T-cell (primary cell): Measurements from ENCODE around the gene AHRR. TPM values are rescaled to one million over a fixed set of nuclear protein-coding genes. Genes with fewer than 3 reads are reported as not detected.

ENCODE experiments used
- ATAC-seq, 4 experiments: fragments of 200-7000 bp in 3 of 4; fragments of 150-1000 bp in 1 of 4; cut with Tn5 transposase; replicated peaks in 1 of 4; 1 replicate in 3 of 4; 2 replicates in 1 of 4; pipeline ENCODE4 v1.10.0; 2021; ENCODE audit warnings: moderate library complexity in 3 of 4, mild to moderate bottlenecking in 2 of 4, moderate number of reproducible peaks in 1 of 4
- CTCF ChIA-PET, 2 donors: fragments of 300-600 bp; sonication (Branson Sonifier 250); formaldehyde crosslinking; loops; one replicate each; lab custom pipeline; 2022; ENCODE audit warnings: antibody characterized with exemption in 2 of 2; lab: Charles Lee
- POLR2A ChIA-PET, 2 donors: fragments of 300-600 bp; sonication (Branson Sonifier 250); formaldehyde crosslinking; loops; one replicate each; lab custom pipeline; 2022; ENCODE audit warnings: antibody characterized with exemption in 2 of 2; lab: Charles Lee
- DNase-seq, 35 experiments: peaks; one replicate each; pipeline versions ENCODE4 v3.0.0 to v3.0.0-alpha.2; 2013 to 2023
- H3K27ac ChIP-seq: one replicate; pipeline ENCODE4 v1.5.1; 2013; ENCODE audit warnings: low read length
- H3K27me3 ChIP-seq, 2 experiments: replicated peaks in 1 of 2; 1 replicate in 1 of 2; 2 replicates in 1 of 2; pipeline versions ENCODE4 v1.6.1 to v1.7.0; 2013; ENCODE audit warnings: low read length in 1 of 2, mixed read lengths in 1 of 2; ENCODE audit not compliant: control insufficient read depth in 2 of 2, insufficient read depth in 2 of 2; ENCODE audit errors: extremely low read depth in 1 of 2
- H3K36me3 ChIP-seq, 2 donors: 1 replicate in 1 of 2; 2 replicates in 1 of 2; pipeline versions ENCODE4 v1.6.1 to v1.7.0; 2013; ENCODE audit warnings: low read length in 1 of 2; ENCODE audit not compliant: control insufficient read depth in 2 of 2, insufficient read depth in 1 of 2; ENCODE audit errors: extremely low read depth in 1 of 2
- H3K4me1 ChIP-seq, 2 experiments: 1 replicate in 1 of 2; 2 replicates in 1 of 2; pipeline versions ENCODE4 v1.6.1 to v1.7.0; 2013; ENCODE audit warnings: low read length in 2 of 2, mixed read lengths in 1 of 2; ENCODE audit not compliant: insufficient read depth in 2 of 2, control insufficient read depth in 1 of 2; ENCODE audit errors: extremely low read depth in 1 of 2
- H3K4me3 ChIP-seq, 2 donors: 1 replicate in 1 of 2; 2 replicates in 1 of 2; pipeline versions ENCODE4 v1.5.1 to v1.7.0; 2013; ENCODE audit warnings: mild to moderate bottlenecking in 2 of 2, low read length in 1 of 2, moderate library complexity in 1 of 2; ENCODE audit not compliant: control insufficient read depth in 1 of 2; ENCODE audit errors: extremely low read depth in 1 of 2
- H3K9me3 ChIP-seq: 2 replicates; pipeline ENCODE4 v1.7.0; 2013
- H3K27ac Mint-ChIP-seq, 2 donors: one replicate each; pipeline ENCODE4 v1.8.0; 2020 to 2021; ENCODE audit warnings: mild to moderate bottlenecking in 2 of 2, mixed read lengths in 2 of 2
- H3K27me3 Mint-ChIP-seq, 2 donors: one replicate each; pipeline ENCODE4 v1.8.0; 2021 to 2022; ENCODE audit warnings: mixed read lengths in 2 of 2
- H3K36me3 Mint-ChIP-seq: one replicate; pipeline ENCODE4 v1.8.0; 2021; ENCODE audit warnings: mixed read lengths
- H3K4me1 Mint-ChIP-seq, 3 donors: one replicate each; pipeline ENCODE4 v1.8.0; 2020 to 2022; ENCODE audit warnings: mixed read lengths in 3 of 3, mild to moderate bottlenecking in 1 of 3
- H3K4me3 Mint-ChIP-seq, 3 donors: one replicate each; pipeline ENCODE4 v1.8.0; 2020 to 2022; ENCODE audit warnings: mild to moderate bottlenecking in 3 of 3, mixed read lengths in 3 of 3, moderate library complexity in 3 of 3
- H3K9me3 Mint-ChIP-seq, 3 donors: one replicate each; pipeline ENCODE4 v1.8.0; 2020 to 2022; ENCODE audit warnings: mixed read lengths in 3 of 3
- WGBS: methylation state at CpG from one replicate; pipeline ENCODE4 v1.1.5; 2013; ENCODE audit warnings: missing lambda C conversion rate; ENCODE audit not compliant: insufficient coverage; 5-methylcytosine and 5-hydroxymethylcytosine counted together
- total RNA-seq, 35 experiments: library from RNA in 6 of 35; stranded (reverse) in 6 of 35; fragments of 120-200 nt in 1 of 35; gene quantifications; one replicate each; pipeline versions ENCODE4 v1.2.1 to v1.2.4 and lab custom pipeline; 2013 to 2026

AHRR gene
- total RNA-seq, 5 donors from 2014 or later (not counting 1 experiment from before 2014, with no cell fraction given) = 0.55 to 13.5 (median 3.4) TPM

DNA sequence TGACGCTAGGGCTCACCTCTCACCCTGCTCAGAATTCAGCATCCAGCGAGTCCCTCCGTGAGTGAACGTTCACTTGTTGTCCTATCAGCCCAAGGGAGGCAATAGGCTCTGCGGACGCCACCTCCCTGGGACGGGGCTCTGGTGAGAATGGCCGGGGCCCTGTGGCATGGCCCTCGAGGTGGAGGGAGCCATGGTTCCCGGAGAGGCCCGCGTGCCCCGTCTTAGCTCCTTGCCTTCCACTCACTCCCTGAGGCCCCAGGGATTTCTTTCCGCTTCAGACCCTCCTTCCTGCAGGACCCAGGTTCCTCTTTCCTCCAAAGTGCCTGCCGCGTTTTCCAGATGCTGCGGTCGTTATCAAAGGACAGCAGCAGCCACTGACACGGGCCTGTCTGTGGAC, 142.9 kb downstream of the AHRR start:
- no peaks in the 10 kb centered on the region for H3K27me3 ChIP-seq
- CTCF ChIA-PET = no interaction called here
- Mint-ChIP-seq H3K27me3 (no peaks in the 10 kb centered on the region), H3K4me1 (peaks cover 16 to 23% (median 20%) of the 10 kb centered on the region in 3 donors), H3K36me3 (peaks cover 37% of the 10 kb centered on the region), H3K4me3 (peak overlapping the region in 2 of 3 donors; percentile 13 to 64), H3K9me3 (no peaks in the 10 kb centered on the region), H3K27ac (peak overlapping the region; percentile 89 to 90)
- H3K9me3 ChIP-seq = no peaks in the 10 kb centered on the region
- H3K36me3 ChIP-seq = peaks cover 8 to 30% of the 10 kb centered on the region in 2 donors
- peaks cover 8 to 18% of the 10 kb centered on the region in 2 experiments for H3K4me1 ChIP-seq
- peak overlapping the region; percentile 91 for H3K27ac ChIP-seq
- H3K4me3 ChIP-seq = no peak overlapping the region
- WGBS = 97% methylated on average over 13 of the region's 19 CpGs
- DNase-seq = no peak
- peak in 3 of 4 experiments; percentile 3 to 27 (median 5) for ATAC-seq
- POLR2A ChIA-PET = no interaction called here

DNA sequence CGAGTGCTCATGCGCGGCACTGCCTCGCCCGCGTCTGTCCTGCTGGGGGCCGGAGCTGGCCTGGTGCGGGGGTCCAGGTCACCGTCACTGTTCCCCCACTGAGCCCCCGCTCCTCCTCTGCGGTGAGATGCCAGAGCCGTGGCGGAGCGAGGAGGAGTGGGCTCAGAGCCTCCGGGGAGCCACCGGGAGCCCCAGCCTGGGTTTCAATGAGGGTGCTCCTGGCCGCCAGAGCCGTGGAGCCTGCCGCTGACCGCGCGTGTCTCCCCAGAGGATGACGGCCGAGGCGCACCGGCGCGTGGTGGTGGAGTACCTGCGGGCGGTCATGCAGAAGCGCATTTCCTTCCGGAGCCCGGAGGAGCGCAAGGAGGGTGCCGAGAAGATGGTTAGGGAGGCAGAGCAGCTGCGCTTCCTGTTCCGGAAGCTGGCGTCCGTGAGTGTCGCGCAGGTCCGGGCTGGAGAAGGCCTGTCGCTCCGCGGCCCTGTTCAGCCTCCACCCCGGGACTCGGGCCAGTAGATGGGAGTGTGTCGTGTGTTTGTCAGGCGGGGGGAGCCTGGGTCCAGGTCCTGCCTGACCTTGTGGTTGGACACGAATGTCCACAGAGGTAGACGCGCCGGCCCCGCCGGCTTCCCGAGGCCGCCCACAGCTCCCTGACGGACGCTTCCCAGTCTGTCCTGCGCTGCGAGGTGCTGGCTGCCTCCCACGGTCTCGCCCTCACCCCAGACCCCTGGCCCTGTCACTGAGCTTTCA, 143.5 kb downstream of the AHRR start:
- no peaks in the 10 kb centered on the region for H3K9me3 ChIP-seq
- H3K4me1 ChIP-seq = peaks cover 8 to 18% of the 10 kb centered on the region in 2 experiments
- Mint-ChIP-seq H3K36me3 (peaks cover 31% of the 10 kb centered on the region), H3K27me3 (no peaks in the 10 kb centered on the region), H3K4me3 (peak overlapping the region in 1 of 3 donors; percentile 64), H3K4me1 (peaks cover 18 to 22% (median 22%) of the 10 kb centered on the region in 3 donors), H3K9me3 (no peaks in the 10 kb centered on the region), H3K27ac (no peak overlapping the region)
- ChIA-PET CTCF (no interaction called here), POLR2A (interaction anchor here in 1 of 2 donors (0.6 kb wide), 1 partner anchor 9 kb away, joined by 6 read pairs; no protein-coding TSS in a partner anchor)
- H3K36me3 ChIP-seq = peaks cover 8 to 25% of the 10 kb centered on the region in 2 donors
- peak overlapping the region; percentile 91 for H3K27ac ChIP-seq
- WGBS = 99% methylated on average over 40 of the region's 63 CpGs
- DNase-seq (no peak), ATAC-seq (no peak)
- no peak overlapping the region for H3K4me3 ChIP-seq
- H3K27me3 ChIP-seq = no peaks in the 10 kb centered on the region

DNA sequence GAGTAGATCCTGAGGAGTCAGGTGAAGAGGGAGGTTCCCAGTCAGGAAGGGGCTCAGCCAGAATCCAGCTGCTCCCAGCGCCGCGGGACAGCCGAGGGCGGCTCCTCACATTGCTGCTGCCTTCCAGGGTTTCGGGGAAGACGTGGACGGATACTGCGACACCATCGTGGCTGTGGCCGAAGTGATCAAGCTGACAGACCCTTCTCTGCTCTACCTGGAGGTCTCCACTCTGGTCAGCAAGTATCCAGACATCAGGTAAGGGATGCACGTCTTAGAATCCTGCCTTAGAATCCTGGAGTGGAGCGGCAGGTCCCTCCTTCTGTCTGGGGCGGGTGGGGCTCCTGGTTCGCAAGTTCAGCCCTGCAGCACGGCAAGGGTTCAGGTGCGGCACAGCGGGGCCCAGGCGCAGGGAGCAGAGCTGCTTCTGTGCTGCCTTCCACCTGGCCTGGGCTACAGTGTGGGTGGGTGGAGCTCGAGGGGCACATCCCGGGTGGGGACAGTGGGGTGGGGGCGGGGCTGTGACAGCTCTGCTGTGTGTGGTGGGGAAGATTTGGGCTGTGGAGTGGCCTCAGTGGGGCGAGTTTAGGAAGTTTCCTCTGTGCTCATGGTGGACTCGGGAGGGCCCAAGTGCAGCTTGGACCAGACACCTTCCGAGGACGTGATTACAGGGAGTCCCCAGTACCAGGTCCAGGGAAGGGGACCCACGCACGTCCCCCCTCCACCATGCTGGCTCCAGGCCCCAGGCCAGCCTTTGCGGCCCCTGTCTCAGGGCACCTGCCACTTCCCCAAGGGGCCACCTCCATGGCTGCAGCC, 144.3 kb downstream of the AHRR start:
- H3K27ac Mint-ChIP-seq = no peak overlapping the region
- ChIA-PET CTCF (no interaction called here), POLR2A (interaction anchor here in 1 of 2 donors (0.6 kb wide), 1 partner anchor 8 kb away, joined by 6 read pairs; no protein-coding TSS in a partner anchor)
- Histone ChIP-seq H3K4me3 (no peak overlapping the region), H3K4me1 (peaks cover 8 to 19% of the 10 kb centered on the region in 2 experiments), H3K9me3 (no peaks in the 10 kb centered on the region), H3K27me3 (no peaks in the 10 kb centered on the region), H3K36me3 (peaks cover 11 to 24% of the 10 kb centered on the region in 2 donors), H3K27ac (no peak overlapping the region)
- no peak overlapping the region for H3K4me3 Mint-ChIP-seq
- H3K4me1 Mint-ChIP-seq = peaks cover 22 to 29% (median 28%) of the 10 kb centered on the region in 3 donors
- no peak for ATAC-seq
- H3K9me3 Mint-ChIP-seq = no peaks in the 10 kb centered on the region
- DNase-seq = peak in 1 of 35 experiments; percentile 1
- no peaks in the 10 kb centered on the region for H3K27me3 Mint-ChIP-seq
- 94% methylated on average over 23 of the region's 29 CpGs for WGBS
- peaks cover 24% of the 10 kb centered on the region for H3K36me3 Mint-ChIP-seq

DNA sequence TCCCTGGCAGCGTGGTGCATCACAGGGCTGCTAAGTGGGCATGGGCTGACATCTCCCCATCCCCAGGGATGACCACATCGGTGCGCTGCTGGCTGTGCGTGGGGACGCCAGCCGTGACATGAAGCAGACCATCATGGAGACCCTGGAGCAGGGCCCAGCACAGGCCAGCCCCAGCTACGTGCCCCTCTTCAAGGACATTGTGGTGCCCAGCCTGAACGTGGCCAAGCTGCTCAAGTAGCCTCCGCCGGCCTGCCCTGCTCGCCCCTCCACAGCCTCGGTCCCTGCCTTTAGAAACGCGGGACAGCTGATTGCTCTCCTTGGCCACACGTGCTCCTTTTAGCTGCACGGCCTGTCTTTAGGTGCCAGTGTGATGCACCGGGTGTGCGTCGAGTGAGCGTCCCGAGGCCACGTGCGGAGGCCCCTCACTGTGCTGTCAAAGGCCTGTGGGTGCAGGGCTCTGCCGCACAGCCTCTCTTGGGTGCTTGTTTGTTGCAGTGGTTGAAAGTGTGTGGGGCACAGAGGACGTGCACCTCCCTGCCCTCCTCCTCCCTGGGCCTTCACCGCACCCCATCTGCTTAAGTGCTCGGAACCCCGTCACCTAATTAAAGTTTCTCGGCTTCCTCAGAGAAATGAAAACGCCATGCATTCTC, 145.3 kb downstream of the AHRR start:
- ATAC-seq (no peak), DNase-seq (peak in 1 of 35 experiments; percentile 2)
- WGBS = 98% methylated on average over 17 of the region's 30 CpGs
- peaks cover 19% of the 10 kb centered on the region for H3K36me3 Mint-ChIP-seq
- peaks cover 16 to 29% of the 10 kb centered on the region in 2 experiments for H3K4me1 ChIP-seq
- H3K4me3 ChIP-seq = no peak overlapping the region
- peaks cover 11 to 26% of the 10 kb centered on the region in 2 donors for H3K36me3 ChIP-seq
- peaks cover 32 to 38% (median 38%) of the 10 kb centered on the region in 3 donors for H3K4me1 Mint-ChIP-seq
- no peaks in the 10 kb centered on the region for H3K27me3 ChIP-seq
- no peak overlapping the region for H3K27ac Mint-ChIP-seq
- H3K4me3 Mint-ChIP-seq = no peak overlapping the region
- CTCF ChIA-PET = no interaction called here
- no peaks in the 10 kb centered on the region for H3K9me3 Mint-ChIP-seq
- no peaks in the 10 kb centered on the region for H3K27me3 Mint-ChIP-seq
- no peak overlapping the region for H3K27ac ChIP-seq
- no peaks in the 10 kb centered on the region for H3K9me3 ChIP-seq
- POLR2A ChIA-PET = no interaction called here

DNA sequence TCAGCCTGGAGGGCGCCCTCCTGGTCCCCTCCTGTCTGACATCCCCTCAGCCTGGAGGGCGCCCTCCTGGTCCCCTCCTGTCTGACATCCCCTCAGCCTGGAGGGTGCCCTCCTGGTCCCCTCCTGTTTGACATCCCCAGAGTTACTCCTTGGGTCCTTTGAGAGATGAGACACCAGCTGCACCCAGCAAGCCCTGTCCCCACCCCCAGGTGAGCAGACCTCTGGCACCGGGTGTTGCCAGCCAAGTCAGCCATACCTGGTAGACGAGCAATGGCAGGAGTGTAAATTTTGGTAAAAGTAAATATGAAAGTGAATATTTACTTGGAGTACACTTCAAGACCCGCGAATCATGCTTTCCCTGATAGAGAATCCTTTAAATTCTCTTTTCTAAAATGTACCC, 146.9 kb downstream of the AHRR start:
- DNase-seq (no peak), ATAC-seq (no peak)
- Histone ChIP-seq H3K4me3 (no peak overlapping the region), H3K4me1 (peaks cover 16 to 37% of the 10 kb centered on the region in 2 experiments), H3K36me3 (peaks cover 11 to 18% of the 10 kb centered on the region in 2 donors), H3K27ac (no peak overlapping the region), H3K9me3 (no peaks in the 10 kb centered on the region), H3K27me3 (no peaks in the 10 kb centered on the region)
- no peak overlapping the region for H3K4me3 Mint-ChIP-seq
- POLR2A ChIA-PET = no interaction called here
- peaks cover 30 to 39% (median 38%) of the 10 kb centered on the region in 3 donors for H3K4me1 Mint-ChIP-seq
- no peaks in the 10 kb centered on the region for H3K9me3 Mint-ChIP-seq
- no peaks in the 10 kb centered on the region for H3K27me3 Mint-ChIP-seq
- H3K36me3 Mint-ChIP-seq = peaks cover 5% of the 10 kb centered on the region
- H3K27ac Mint-ChIP-seq = no peak overlapping the region
- CTCF ChIA-PET = no interaction called here
- no CpG with 5 or more reads among the region's 6 CpGs for WGBS
